ENCODE measurements around the gene AHNAK2.

DNA sequence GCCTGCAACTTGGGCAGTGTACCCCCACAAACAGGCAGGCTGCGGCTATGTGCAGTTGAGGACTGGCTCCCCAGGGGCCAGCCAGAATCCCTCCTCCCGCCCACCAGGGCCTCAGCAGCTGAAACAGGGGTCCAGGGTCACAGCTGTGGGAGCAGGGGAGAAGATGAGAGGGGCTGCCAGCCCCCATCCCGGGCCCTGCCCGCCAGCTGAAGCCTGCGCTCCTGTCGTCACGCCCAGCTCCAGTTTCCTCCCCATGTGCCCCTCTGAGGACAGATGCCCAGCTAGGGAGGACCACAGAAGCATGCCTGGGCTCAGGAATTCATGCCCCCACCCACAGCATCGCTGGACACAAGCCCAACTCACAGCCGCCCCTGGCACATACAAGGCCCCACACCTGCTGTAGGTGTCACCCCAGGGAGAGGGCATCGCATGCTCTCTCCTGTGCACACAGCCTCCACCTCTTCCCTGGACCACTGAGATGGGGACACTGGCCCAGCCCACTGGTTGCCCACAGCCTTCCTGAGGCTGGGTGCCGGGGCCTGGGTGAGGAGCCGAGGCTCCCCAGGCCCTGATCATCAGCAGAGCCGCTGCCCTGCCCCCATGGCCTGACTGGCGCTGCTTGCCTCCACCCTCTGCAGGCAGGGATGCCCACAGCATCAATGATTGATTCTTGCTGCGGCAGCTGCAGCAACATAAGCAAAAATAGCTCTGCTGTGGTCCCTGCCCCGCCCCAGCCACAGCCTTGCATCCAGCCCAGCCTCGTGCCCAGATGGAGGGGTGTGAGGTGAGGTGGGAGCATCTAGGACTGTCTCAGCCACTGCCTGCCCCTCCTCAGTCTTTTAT is 3.7 kb upstream of the AHNAK2 start:
- TF ChIP-seq, protein P1, sequence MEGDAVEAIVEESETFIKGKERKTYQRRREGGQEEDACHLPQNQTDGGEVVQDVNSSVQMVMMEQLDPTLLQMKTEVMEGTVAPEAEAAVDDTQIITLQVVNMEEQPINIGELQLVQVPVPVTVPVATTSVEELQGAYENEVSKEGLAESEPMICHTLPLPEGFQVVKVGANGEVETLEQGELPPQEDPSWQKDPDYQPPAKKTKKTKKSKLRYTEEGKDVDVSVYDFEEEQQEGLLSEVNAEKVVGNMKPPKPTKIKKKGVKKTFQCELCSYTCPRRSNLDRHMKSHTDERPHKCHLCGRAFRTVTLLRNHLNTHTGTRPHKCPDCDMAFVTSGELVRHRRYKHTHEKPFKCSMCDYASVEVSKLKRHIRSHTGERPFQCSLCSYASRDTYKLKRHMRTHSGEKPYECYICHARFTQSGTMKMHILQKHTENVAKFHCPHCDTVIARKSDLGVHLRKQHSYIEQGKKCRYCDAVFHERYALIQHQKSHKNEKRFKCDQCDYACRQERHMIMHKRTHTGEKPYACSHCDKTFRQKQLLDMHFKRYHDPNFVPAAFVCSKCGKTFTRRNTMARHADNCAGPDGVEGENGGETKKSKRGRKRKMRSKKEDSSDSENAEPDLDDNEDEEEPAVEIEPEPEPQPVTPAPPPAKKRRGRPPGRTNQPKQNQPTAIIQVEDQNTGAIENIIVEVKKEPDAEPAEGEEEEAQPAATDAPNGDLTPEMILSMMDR (IDR thresholded peaks at IDR 0.05; ENCODE audit: low read depth, low read length, poor library complexity, severe bottlenecking) = no peak
- no peak for TF ChIP-seq EZH2phosphoT487 (IDR thresholded peaks at IDR 0.05; ENCODE audit: borderline replicate concordance, low read length)

Measured in DOHH2 (cell line).